ENCODE measurements around the gene CPXM1. TPM values are rescaled to one million over a fixed set of nuclear protein-coding genes. Genes with fewer than 3 reads are reported as not detected.
A peak's percentile ranks its signal among the peaks of the same experiment; 100 is the strongest.

CPXM1 gene
- total RNA-seq, 4 donors from 2014 or later, result 15.3 to 154 (median 19.1) TPM

DNA sequence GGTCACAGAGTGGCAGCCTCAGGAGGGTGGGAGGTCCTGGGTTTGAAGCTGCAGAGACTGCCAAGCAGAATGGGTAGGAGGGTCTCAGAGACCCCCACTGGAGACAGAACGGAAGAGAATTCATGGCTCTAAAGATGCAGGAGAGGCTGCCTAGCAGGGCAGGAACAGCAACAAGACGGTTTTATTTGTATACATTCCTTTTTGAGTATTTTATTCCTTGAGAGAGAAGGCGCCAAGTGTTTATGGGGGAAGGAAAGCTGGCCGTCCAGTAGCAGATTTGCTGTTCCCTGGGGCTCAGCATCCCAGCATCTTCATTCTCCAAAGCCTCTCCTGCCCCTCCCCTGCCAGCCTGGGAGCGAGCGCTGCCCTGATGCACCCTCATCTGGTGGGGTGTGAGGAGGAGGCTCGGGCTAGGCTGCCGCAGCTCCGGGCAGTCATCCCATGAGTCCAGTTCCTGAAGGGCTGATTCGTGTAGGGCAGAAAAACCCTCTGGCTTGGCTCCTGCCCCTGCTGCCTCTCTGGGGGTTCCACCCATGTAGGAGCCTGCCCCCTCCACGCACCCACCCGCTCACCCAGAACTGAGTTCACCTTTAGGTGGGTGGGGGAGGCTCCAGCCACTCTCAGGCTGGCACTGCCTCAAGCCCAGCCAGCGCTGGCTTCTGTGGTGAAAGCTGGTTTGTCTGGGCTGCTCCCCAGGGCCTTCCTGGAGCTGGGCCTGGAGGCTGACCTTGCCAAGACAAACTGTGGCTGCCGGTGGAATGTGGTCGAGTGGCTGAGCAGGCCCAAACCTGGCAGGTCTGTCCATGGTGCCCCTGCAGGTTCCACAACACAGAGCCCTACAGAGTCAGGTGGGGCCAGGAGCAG is 32.4 kb downstream of the CPXM1 start:
- Histone ChIP-seq H3K9me3 (no peaks in the 10 kb centered on the region), H3K36me3 (no peaks in the 10 kb centered on the region), H3K4me3 (no peak overlapping the region), H3K4me1 (peaks cover 0 to 5% of the 10 kb centered on the region in 2 donors), H3K27ac (no peak overlapping the region), H3K27me3 (no peaks in the 10 kb centered on the region)
- peak in 1 of 2 donors; percentile 37 for DNase-seq
- TF ChIP-seq POLR2A (IDR thresholded peaks at IDR 0.05), result no peak
- TF ChIP-seq, protein P1, sequence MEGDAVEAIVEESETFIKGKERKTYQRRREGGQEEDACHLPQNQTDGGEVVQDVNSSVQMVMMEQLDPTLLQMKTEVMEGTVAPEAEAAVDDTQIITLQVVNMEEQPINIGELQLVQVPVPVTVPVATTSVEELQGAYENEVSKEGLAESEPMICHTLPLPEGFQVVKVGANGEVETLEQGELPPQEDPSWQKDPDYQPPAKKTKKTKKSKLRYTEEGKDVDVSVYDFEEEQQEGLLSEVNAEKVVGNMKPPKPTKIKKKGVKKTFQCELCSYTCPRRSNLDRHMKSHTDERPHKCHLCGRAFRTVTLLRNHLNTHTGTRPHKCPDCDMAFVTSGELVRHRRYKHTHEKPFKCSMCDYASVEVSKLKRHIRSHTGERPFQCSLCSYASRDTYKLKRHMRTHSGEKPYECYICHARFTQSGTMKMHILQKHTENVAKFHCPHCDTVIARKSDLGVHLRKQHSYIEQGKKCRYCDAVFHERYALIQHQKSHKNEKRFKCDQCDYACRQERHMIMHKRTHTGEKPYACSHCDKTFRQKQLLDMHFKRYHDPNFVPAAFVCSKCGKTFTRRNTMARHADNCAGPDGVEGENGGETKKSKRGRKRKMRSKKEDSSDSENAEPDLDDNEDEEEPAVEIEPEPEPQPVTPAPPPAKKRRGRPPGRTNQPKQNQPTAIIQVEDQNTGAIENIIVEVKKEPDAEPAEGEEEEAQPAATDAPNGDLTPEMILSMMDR (IDR thresholded peaks at IDR 0.05), result no peak
- intact Hi-C loops (cut with DNase I; ENCODE audit: low total_unique reads), result no loop called here

DNA sequence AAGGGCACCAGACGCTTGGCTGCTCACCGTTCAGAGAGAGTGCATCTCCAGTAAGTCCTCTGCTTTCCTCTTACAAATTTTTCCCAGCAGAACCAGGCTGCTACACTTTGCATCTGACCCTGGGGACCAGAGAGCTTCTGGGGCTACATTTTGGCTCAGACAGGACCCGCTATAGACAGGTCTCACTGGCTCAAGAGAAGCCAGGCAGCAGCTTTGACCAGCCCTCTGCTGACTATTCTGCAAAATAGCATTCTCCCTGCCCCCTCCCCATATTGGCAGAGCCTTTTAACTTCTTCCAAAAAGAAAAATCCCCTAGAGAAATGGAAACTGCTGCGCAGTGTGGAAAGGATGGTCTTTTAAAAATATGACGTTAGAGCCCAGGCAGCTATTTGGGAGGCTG is 37.2 kb downstream of the CPXM1 start:
- H3K9me3 ChIP-seq, result no peaks in the 10 kb centered on the region
- TF ChIP-seq, protein P1 (IDR thresholded peaks at IDR 0.05), result no peak
- TF ChIP-seq POLR2A (IDR thresholded peaks at IDR 0.05), result no peak
- no peak overlapping the region for H3K27ac ChIP-seq
- H3K4me1 ChIP-seq, result peaks cover 0 to 3% of the 10 kb centered on the region in 2 donors
- no peaks in the 10 kb centered on the region for H3K36me3 ChIP-seq
- no peak for DNase-seq
- intact Hi-C loops (cut with DNase I; ENCODE audit: low total_unique reads), result no loop called here
- H3K4me3 ChIP-seq, result no peak overlapping the region
- no peaks in the 10 kb centered on the region for H3K27me3 ChIP-seq

DNA sequence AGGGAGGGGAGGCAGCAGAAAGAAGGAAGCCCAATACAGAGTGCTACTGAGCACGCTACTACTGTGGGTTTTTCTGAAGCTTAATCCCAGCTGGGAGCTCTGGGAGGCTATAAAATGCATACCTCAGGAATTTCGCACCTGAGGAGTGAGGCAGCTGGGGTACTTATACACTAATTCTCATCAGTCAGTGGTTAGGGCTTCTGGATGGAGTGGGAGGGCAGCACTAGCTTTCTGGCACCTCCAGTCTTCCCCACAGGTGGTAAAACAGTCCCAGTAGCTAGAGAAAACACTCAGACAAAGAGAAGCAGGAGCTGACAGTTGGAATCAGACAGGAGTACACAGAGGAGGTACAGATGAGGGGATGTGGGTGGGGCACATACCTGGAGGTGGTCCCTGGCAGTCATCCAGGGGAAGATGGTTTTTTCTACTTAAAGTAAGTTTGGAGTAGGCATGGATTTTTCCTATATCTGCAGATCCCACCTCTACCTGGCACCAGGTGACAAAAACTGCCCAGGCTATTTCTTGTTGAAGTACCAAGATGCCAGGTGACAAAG is 37.8 kb downstream of the CPXM1 start:
- Histone ChIP-seq H3K27ac (no peak overlapping the region), H3K36me3 (no peaks in the 10 kb centered on the region), H3K27me3 (no peaks in the 10 kb centered on the region), H3K4me1 (no peaks in the 10 kb centered on the region), H3K4me3 (no peak overlapping the region), H3K9me3 (no peaks in the 10 kb centered on the region)
- intact Hi-C loops (cut with DNase I; ENCODE audit: low total_unique reads), result no loop called here
- no peak for DNase-seq
- TF ChIP-seq, protein P1 (IDR thresholded peaks at IDR 0.05), result no peak
- no peak for TF ChIP-seq POLR2A (IDR thresholded peaks at IDR 0.05)

DNA sequence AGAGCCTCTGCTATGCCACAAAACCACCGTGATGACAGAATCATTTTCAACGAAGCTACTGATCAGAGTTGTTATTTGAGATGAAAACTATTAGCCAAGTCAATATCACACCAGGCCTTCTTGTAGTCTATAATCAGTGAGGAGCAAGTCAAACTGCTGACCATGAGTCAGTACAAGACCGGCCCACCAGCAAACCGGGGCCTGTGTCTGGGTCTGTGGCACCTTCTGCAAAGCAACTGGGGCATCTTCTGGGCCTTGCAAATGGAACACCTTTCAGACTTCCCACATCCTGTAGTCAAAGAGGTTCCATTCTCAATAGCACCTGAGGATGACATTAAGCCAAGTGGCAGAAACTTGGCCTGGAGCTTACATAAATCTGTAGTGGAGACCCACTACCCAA is 38.5 kb downstream of the CPXM1 start:
- Histone ChIP-seq H3K27ac (no peak overlapping the region), H3K27me3 (no peaks in the 10 kb centered on the region), H3K9me3 (no peaks in the 10 kb centered on the region), H3K4me1 (no peaks in the 10 kb centered on the region), H3K4me3 (no peak overlapping the region), H3K36me3 (no peaks in the 10 kb centered on the region)
- intact Hi-C loops (cut with DNase I; ENCODE audit: low total_unique reads), result no loop called here
- TF ChIP-seq POLR2A (IDR thresholded peaks at IDR 0.05), result no peak
- TF ChIP-seq, protein P1 (IDR thresholded peaks at IDR 0.05), result no peak
- DNase-seq, result no peak

DNA sequence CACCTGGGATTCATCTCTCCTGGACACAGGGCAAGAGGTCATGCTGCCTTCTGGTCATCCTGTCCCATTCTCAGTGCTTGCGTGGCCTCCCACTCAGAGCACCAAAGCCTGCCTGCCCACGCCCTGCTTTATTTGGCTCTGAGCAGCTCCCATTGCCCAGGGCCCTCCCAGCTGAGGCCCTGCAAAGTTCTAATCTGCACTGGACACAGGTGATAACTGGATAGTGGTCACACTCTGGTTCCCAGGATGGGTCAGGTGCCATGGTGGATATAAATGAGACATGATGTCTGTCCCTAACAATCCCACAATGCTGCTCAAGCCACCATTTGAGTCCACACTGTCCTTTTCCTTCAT is 39.5 kb downstream of the CPXM1 start:
- H3K36me3 ChIP-seq, result no peaks in the 10 kb centered on the region
- TF ChIP-seq, protein P1 (IDR thresholded peaks at IDR 0.05), result no peak
- no peak for TF ChIP-seq POLR2A (IDR thresholded peaks at IDR 0.05)
- no peak for DNase-seq
- H3K27me3 ChIP-seq, result no peaks in the 10 kb centered on the region
- H3K4me3 ChIP-seq, result no peak overlapping the region
- intact Hi-C loops (cut with DNase I; ENCODE audit: low total_unique reads), result no loop called here
- H3K9me3 ChIP-seq, result no peaks in the 10 kb centered on the region
- no peaks in the 10 kb centered on the region for H3K4me1 ChIP-seq
- no peak overlapping the region for H3K27ac ChIP-seq
